HepG2 (cell line): ENCODE results near the gene RUNX2. TPM values are rescaled to one million over a fixed set of nuclear protein-coding genes. Genes with fewer than 3 reads are reported as not detected.

Experiments used
- ADNP ChIP-seq: sonication (generic); formaldehyde crosslinking; IDR thresholded peaks from 2 replicates; pipeline ENCODE4 v1.4.0; 2020; ENCODE audit warnings: missing genetic modification reagents
- AGO2 ChIP-seq: fragments of 200-400 bp; formaldehyde crosslinking; optimal IDR thresholded peaks from 2 replicates; pipeline ENCODE3; 2017; ENCODE audit warnings: mild to moderate bottlenecking, low read depth, low read length, moderate library complexity
- BATF2 ChIP-seq: sonication (generic); formaldehyde crosslinking; IDR thresholded peaks from 2 replicates; pipeline ENCODE4 v1.8.0; 2022; ENCODE audit warnings: mild to moderate bottlenecking, missing genetic modification reagents, moderate library complexity
- DRAP1 ChIP-seq: IDR thresholded peaks from 2 replicates; pipeline ENCODE4 v1.6.1; 2016; ENCODE audit warnings: missing genetic modification reagents, missing compliant biosample characterization
- FOXO1 ChIP-seq: sonication (generic); formaldehyde crosslinking; IDR thresholded peaks from 2 replicates; pipeline ENCODE4 v1.4.0; 2020; ENCODE audit warnings: missing genetic modification reagents
- HHEX ChIP-seq: IDR thresholded peaks from 2 replicates; pipeline ENCODE4 v1.6.1; 2016; ENCODE audit warnings: control low read depth
- IKZF1 ChIP-seq: fragments of 450-650 bp; IDR thresholded peaks from 2 replicates; pipeline ENCODE4 v1.7.1; 2016
- MAFK ChIP-seq, 2 experiments: IDR thresholded peaks in 1 of 2; conservative IDR thresholded peaks in 1 of 2; 2 replicates each; pipeline ENCODE4 v1.6.1; 2011; ENCODE audit warnings: improper control_type of control experiment in 2 of 2, low read length in 2 of 2
- MBD4 ChIP-seq: IDR thresholded peaks from 2 replicates; pipeline ENCODE4 v1.6.1; 2012; ENCODE audit warnings: low read length, inconsistent platforms, borderline replicate concordance
- MEF2D ChIP-seq: sonication (generic); formaldehyde crosslinking; IDR thresholded peaks from 2 replicates; pipeline ENCODE4 v1.5.1; 2020; ENCODE audit warnings: mild to moderate bottlenecking, missing genetic modification reagents
- MYC ChIP-seq: sonication (generic); formaldehyde crosslinking; IDR thresholded peaks from 2 replicates; pipeline ENCODE4 v1.9.0; 2021; ENCODE audit warnings: missing genetic modification reagents, borderline replicate concordance
- PBX2 ChIP-seq: IDR thresholded peaks from 2 replicates; pipeline ENCODE4 v1.6.1; 2016; ENCODE audit warnings: control low read depth
- SNAPC5 ChIP-seq: sonication (generic); formaldehyde crosslinking; IDR thresholded peaks from 2 replicates; pipeline ENCODE4 v1.8.1; 2023; ENCODE audit warnings: mild to moderate bottlenecking, missing genetic modification reagents, borderline replicate concordance
- TBX3 ChIP-seq: fragments of 450-650 bp; IDR thresholded peaks from 2 replicates; pipeline ENCODE4 v1.6.1; 2017; ENCODE audit warnings: antibody characterized with exemption, mild to moderate bottlenecking, inconsistent platforms, borderline replicate concordance
- YY1 ChIP-seq: IDR thresholded peaks from 2 replicates; pipeline ENCODE4 v1.6.1; 2011; ENCODE audit warnings: low read length, low read depth, moderate library complexity, mild to moderate bottlenecking; ENCODE audit not compliant: insufficient read depth, insufficient replicate concordance
- ZBTB1 ChIP-seq: sonication (generic); formaldehyde crosslinking; IDR thresholded peaks from 2 replicates; pipeline ENCODE4 v1.4.0; 2020; ENCODE audit warnings: missing genetic modification reagents, borderline replicate concordance
- ZBTB42 ChIP-seq: sonication (generic); formaldehyde crosslinking; IDR thresholded peaks from 2 replicates; pipeline ENCODE4 v1.5.0; 2020; ENCODE audit warnings: mild to moderate bottlenecking, missing genetic modification reagents
- ZNF160 ChIP-seq: sonication (generic); formaldehyde crosslinking; IDR thresholded peaks from 2 replicates; pipeline ENCODE4 v1.8.0; 2022; ENCODE audit warnings: mild to moderate bottlenecking, inconsistent platforms, missing genetic modification reagents
- ZNF180 ChIP-seq: sonication (generic); formaldehyde crosslinking; IDR thresholded peaks from 2 replicates; pipeline ENCODE4 v1.4.0; 2020; ENCODE audit warnings: low read depth, missing genetic modification reagents, borderline replicate concordance
- ZNF569 ChIP-seq: sonication (generic); formaldehyde crosslinking; IDR thresholded peaks from 2 replicates; pipeline ENCODE4 v1.5.0; 2020; ENCODE audit warnings: mild to moderate bottlenecking, missing genetic modification reagents, moderate library complexity, borderline replicate concordance
- ZNF605 ChIP-seq: sonication (generic); formaldehyde crosslinking; IDR thresholded peaks from 2 replicates; pipeline ENCODE4 v1.8.0; 2022; ENCODE audit warnings: mild to moderate bottlenecking, missing genetic modification reagents
- ZNF747 ChIP-seq: sonication (generic); formaldehyde crosslinking; IDR thresholded peaks from 2 replicates; pipeline ENCODE4 v1.8.1; 2023; ENCODE audit warnings: missing genetic modification reagents, mild to moderate bottlenecking, borderline replicate concordance
- ZNF776 ChIP-seq: sonication (generic); formaldehyde crosslinking; IDR thresholded peaks from 2 replicates; pipeline ENCODE4 v1.4.0; 2020; ENCODE audit warnings: mild to moderate bottlenecking, missing genetic modification reagents
- ZNF792 ChIP-seq: IDR thresholded peaks from 2 replicates; pipeline ENCODE4 v1.6.1; 2016
- ZNF879 ChIP-seq: sonication (generic); formaldehyde crosslinking; IDR thresholded peaks from 2 replicates; pipeline ENCODE4 v1.8.1; 2023; ENCODE audit warnings: missing genetic modification reagents
- polyA plus RNA-seq, 8 experiments: library from polyadenylated mRNA; depleted of rRNA in 3 of 8; stranded (reverse) in 7 of 8; unstranded in 1 of 8; fragments of >200 nt; fragmentation: Illumina TruSeq in 4 of 8; extraction: Trizol in 4 of 8; gene quantifications; 2 replicates each; pipeline versions ENCODE4 v1.2.1 to v1.2.3, GENCODE V29; 2011 to 2016; ENCODE audit warnings: low read depth in 4 of 8, missing spikeins in 1 of 8, mixed read lengths in 1 of 8; ENCODE audit not compliant: insufficient read depth in 1 of 8
- total RNA-seq, 5 experiments: library from RNA; depleted of rRNA; stranded (reverse); fragments of >200 nt; fragmentation: Illumina TruSeq; extraction: Trizol; gene quantifications; 2 replicates each; pipeline ENCODE4 v1.2.3, GENCODE V29; 2016; ENCODE audit warnings: low read depth in 1 of 5
- TF ChIP-seq, protein P1 (sequence below): sonication (generic); formaldehyde crosslinking; IDR thresholded peaks from 2 replicates; pipeline ENCODE4 v1.4.0; 2020; ENCODE audit warnings: mild to moderate bottlenecking, missing genetic modification reagents
- TF ChIP-seq, protein P2 (sequence below): IDR thresholded peaks from 2 replicates; pipeline ENCODE4 v1.6.1; 2016

The RUNX2 gene
- total and polyA plus RNA-seq, 2 of the 13 experiments (the other 11 are each of a cell fraction or from before 2014, with no cell fraction given) = not detected

- TF ChIP-seq ZNF879 (CRISPR knock-in tag) (peak; percentile 68; the same call in 1 of the 2 replicates), MAFK (conservative IDR thresholded peaks at IDR 0.05 in 1 of 2, IDR thresholded peaks at IDR 0.05 in 1 of 2; ENCODE audit: low read length in 2 of 2) (no peak; a peak in 1 of 4 replicates), ZNF776 (no peak), IKZF1 (no peak), ZNF792 (CRISPR knock-in tag) (peak; percentile 98), ZNF160 (CRISPR knock-in tag) (0 out of 2 replicates have a peak, but pooled peaks have one; percentile 67), ZNF569 (CRISPR knock-in tag) (no peak), BATF2 (CRISPR knock-in tag) (no peak), SNAPC5 (0 out of 2 replicates have a peak, but pooled peaks have one; percentile 58), FOXO1 (CRISPR knock-in tag) (peak; percentile 100), DRAP1 (CRISPR knock-in tag) (0 out of 2 replicates have a peak, but pooled peaks have one; percentile 22), TBX3 (no peak; the same call in 1 of the 2 replicates), ZNF605 (CRISPR knock-in tag) (0 out of 2 replicates have a peak, but pooled peaks have one; percentile 21), YY1 (no peak), ZBTB42 (no peak), PBX2 (CRISPR knock-in tag) (peak; percentile 75), ZNF180 (no peak), ADNP (CRISPR knock-in tag) (no peak), ZNF747 (CRISPR knock-in tag) (no peak), ZBTB1 (no peak), MEF2D (peak; percentile 76), AGO2 (no peak), MBD4 (0 out of 2 replicates have a peak, but pooled peaks have one; percentile 93), HHEX (CRISPR knock-in tag) (peak; percentile 61), MYC (peak; percentile 95)
- TF ChIP-seq, protein P1, sequence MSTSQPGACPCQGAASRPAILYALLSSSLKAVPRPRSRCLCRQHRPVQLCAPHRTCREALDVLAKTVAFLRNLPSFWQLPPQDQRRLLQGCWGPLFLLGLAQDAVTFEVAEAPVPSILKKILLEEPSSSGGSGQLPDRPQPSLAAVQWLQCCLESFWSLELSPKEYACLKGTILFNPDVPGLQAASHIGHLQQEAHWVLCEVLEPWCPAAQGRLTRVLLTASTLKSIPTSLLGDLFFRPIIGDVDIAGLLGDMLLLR = no peak
- TF ChIP-seq, protein P2, sequence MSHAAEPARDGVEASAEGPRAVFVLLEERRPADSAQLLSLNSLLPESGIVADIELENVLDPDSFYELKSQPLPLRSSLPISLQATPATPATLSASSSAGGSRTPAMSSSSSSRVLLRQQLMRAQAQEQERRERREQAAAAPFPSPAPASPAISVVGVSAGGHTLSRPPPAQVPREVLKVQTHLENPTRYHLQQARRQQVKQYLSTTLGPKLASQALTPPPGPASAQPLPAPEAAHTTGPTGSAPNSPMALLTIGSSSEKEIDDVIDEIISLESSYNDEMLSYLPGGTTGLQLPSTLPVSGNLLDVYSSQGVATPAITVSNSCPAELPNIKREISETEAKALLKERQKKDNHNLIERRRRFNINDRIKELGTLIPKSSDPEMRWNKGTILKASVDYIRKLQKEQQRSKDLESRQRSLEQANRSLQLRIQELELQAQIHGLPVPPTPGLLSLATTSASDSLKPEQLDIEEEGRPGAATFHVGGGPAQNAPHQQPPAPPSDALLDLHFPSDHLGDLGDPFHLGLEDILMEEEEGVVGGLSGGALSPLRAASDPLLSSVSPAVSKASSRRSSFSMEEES (CRISPR knock-in tag) = peak; percentile 87
Observed at GRCh38 chr6:45445749-45446549, 117.8 kb downstream of the RUNX2 start (continued).
